ENCODE results near the gene PVALB.

- TF ChIP-seq ZFX (IDR thresholded peaks at IDR 0.05; ENCODE audit: borderline replicate concordance) (no peak), CTCF (IDR thresholded peaks at IDR 0.05) (no peak)
These were observed 10.0 kb downstream of the PVALB start for GRCh38 chr22:36806835-36807234.

All from 22Rv1 (cell line).